HT1080 (cell line): ENCODE results near the gene CEP57L1. TPM values are rescaled to one million over a fixed set of nuclear protein-coding genes. Genes with fewer than 3 reads are reported as not detected.
"Not testable (repeated sequence)": the region's sequence is repeated elsewhere in the genome, so short reads cannot be mapped to it uniquely, and the experiment has no call there.

Source experiments
- DNase-seq: peaks from one replicate; pipeline ENCODE4 v3.0.0-alpha.2; 2015; ENCODE audit warnings: low read depth
- total RNA-seq: library from RNA; depleted of rRNA; stranded (reverse); fragments of >200 nt; shearing (Covaris generic); gene quantifications from 2 replicates; pipeline ENCODE4 v1.2.3, GENCODE V29; 2014

Gene CEP57L1
- total RNA-seq, 1 experiment from 2014 or later: 25.5 TPM

GRCh38 chr6:109073344-109074132 is 21.8 kb upstream of the CEP57L1 start:
- peak; percentile 55 for DNase-seq

GRCh38 chr6:109074133-109074415 is 21.2 kb upstream of the CEP57L1 start:
- DNase-seq: no peak

- DNase-seq: no peak
Observed at GRCh38 chr6:109075934-109076333, 19.4 kb upstream of the CEP57L1 start.

GRCh38 chr6:109076377-109076776 is 18.9 kb upstream of the CEP57L1 start:
- no peak for DNase-seq

GRCh38 chr6:109079981-109080380 is 15.3 kb upstream of the CEP57L1 start:
- DNase-seq: no peak

- no peak for DNase-seq
Observed at GRCh38 chr6:109081026-109081425, 14.3 kb upstream of the CEP57L1 start.

GRCh38 chr6:109081516-109082187 is 13.7 kb upstream of the CEP57L1 start:
- no peak for DNase-seq

GRCh38 chr6:109082188-109082577 is 13.1 kb upstream of the CEP57L1 start:
- peak; percentile 35 for DNase-seq

- no peak for DNase-seq
Observed at GRCh38 chr6:109083657-109084056, 11.7 kb upstream of the CEP57L1 start.

- not testable (repeated sequence) for DNase-seq
Observed at GRCh38 chr6:109084146-109084545, 11.2 kb upstream of the CEP57L1 start.

- DNase-seq: no peak
Observed at GRCh38 chr6:109087661-109088264, 7.5 kb upstream of the CEP57L1 start.

- no peak for DNase-seq
Observed at GRCh38 chr6:109088995-109089394, 6.3 kb upstream of the CEP57L1 start.

GRCh38 chr6:109091314-109092024 is 3.8 kb upstream of the CEP57L1 start:
- DNase-seq: no peak

GRCh38 chr6:109092074-109092473 is 3.2 kb upstream of the CEP57L1 start:
- DNase-seq: no peak

GRCh38 chr6:109093732-109094415 is 1.4 kb upstream of the CEP57L1 start:
- no peak for DNase-seq

- DNase-seq: peak; percentile 80
Observed at GRCh38 chr6:109094416-109095035, 781 bp upstream of the CEP57L1 start, which contains the start of gene SESN1. Gene SESN1 (minus strand): TSS chr6:109094846. CDS start chr6:109094073, 773 bp downstream.

GRCh38 chr6:109095835-109096084 is 453 bp downstream of the CEP57L1 start:
- no peak for DNase-seq

GRCh38 chr6:109096208-109096607 is 901 bp downstream of the CEP57L1 start:
- DNase-seq: no peak

- DNase-seq: no peak
Observed at GRCh38 chr6:109097661-109098060, 2.4 kb downstream of the CEP57L1 start.

- no peak for DNase-seq
Observed at GRCh38 chr6:109102762-109103161, 7.5 kb downstream of the CEP57L1 start.

- no peak for DNase-seq
Observed at GRCh38 chr6:109103942-109104341, 8.6 kb downstream of the CEP57L1 start.
